ENCODE measurements around the gene TTC33. TPM values are rescaled to one million over a fixed set of nuclear protein-coding genes. Genes with fewer than 3 reads are reported as not detected.
A peak's percentile ranks its signal among the peaks of the same experiment; 100 is the strongest.

TTC33 gene, protein sequence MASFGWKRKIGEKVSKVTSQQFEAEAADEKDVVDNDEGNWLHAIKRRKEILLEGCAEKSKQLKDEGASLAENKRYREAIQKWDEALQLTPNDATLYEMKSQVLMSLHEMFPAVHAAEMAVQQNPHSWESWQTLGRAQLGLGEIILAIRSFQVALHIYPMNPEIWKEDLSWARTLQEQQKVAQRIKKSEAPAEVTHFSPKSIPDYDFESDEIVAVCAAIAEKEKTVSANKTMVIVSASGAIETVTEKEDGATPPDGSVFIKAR
- total RNA-seq = 10 to 100 TPM in 3 of 4 donors, 1 to 10 TPM in 1; 6.4 to 67.3 (median 17.4) TPM

DNA sequence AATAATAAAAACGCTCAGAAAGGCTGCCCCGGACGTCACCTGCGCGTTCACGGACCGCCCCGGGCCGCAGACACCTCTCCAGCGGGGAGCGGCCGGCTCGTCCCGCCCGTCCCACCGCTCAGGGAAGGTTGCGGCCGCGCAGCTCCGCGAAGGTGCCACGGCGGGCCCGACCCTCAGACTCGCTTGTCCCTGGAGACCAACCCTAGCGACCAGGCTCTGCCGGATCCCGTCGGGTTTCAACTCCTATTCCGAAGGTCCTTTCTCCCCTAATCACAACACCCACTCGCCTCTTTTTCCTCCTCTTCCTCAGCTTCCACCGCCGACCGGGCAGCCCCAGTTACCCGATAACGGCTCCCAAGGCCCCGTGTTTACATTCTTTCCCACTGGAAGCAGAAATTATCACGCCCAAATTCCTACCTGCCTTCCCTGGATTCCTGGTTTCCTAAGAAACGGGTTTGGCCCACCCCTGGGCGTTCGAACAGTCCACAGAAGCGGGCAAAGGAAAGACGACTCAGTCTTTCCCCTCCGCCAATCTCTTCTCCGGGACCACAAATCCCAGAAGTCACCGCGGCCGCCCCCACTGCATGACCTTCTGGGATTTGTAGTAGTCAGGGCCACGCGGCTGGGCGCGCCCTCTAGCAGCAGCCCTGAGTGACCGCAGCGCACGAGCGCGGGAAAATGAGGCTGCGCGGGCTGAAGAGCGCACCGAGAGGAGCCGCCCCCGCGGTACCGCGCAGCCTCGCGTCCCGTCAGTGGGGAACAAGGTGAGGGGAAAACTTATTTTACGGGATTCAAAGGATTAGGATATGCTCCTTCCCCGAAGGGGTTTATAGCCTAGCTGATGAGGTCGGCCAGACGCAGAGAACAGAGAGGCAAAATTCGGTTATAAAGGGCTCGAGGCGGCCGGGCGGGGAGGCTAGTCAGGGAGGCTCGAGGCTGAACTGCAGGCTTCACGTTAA is at the start of gene TTC33:
TTC33 (minus strand) TSS at position 555 of the 959 bp plus-strand sequence. CDS start 8,943 bp downstream, outside the sequence.
- in situ Hi-C loops (cut with MboI; ENCODE audit: low pct_ligation_motif_present in 1 of 4, low pct_unique_long_range_greater_than_20kb in 1 of 4, low sequenced_read_pairs in 3 of 4) = loop anchor here in 1 of 4 donors (10.0 kb wide), 1 partner anchor 119 kb away; no protein-coding TSS in a partner anchor
- H3K27me3 ChIP-seq = no peaks in the 10 kb centered on the region
- TF ChIP-seq, protein P1, sequence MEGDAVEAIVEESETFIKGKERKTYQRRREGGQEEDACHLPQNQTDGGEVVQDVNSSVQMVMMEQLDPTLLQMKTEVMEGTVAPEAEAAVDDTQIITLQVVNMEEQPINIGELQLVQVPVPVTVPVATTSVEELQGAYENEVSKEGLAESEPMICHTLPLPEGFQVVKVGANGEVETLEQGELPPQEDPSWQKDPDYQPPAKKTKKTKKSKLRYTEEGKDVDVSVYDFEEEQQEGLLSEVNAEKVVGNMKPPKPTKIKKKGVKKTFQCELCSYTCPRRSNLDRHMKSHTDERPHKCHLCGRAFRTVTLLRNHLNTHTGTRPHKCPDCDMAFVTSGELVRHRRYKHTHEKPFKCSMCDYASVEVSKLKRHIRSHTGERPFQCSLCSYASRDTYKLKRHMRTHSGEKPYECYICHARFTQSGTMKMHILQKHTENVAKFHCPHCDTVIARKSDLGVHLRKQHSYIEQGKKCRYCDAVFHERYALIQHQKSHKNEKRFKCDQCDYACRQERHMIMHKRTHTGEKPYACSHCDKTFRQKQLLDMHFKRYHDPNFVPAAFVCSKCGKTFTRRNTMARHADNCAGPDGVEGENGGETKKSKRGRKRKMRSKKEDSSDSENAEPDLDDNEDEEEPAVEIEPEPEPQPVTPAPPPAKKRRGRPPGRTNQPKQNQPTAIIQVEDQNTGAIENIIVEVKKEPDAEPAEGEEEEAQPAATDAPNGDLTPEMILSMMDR (IDR thresholded peaks at IDR 0.05) = peak; percentile 61 to 80 (median 71)
- TF ChIP-seq POLR2AphosphoS5 (IDR thresholded peaks at IDR 0.05) (peak; percentile 77 to 81 (median 77)), POLR2A (IDR thresholded peaks at IDR 0.05) (peak; percentile 63), EP300 (IDR thresholded peaks at IDR 0.05; ENCODE audit: low read depth) (no peak)
- H3K4me1 ChIP-seq = peaks cover 2 to 15% (median 6%) of the 10 kb centered on the region in 4 donors
- peaks cover 0 to 2% (median 0%) of the 10 kb centered on the region in 4 donors for H3K36me3 ChIP-seq
- 4% methylated on average over 80 of the region's 80 CpGs; no CpG with 5 or more reads in 1 of the 2 donors for WGBS, 2 donors (ENCODE audit: low coverage in 1 of 2)
- no peaks in the 10 kb centered on the region for H3K9me3 ChIP-seq
- intact Hi-C loops (cut with DNase I; ENCODE audit: low total_unique reads) = no loop called here
- H3K27ac ChIP-seq = peak within 1 kb of the TSS; percentile 93 to 99 (median 96)
- H3K4me3 ChIP-seq = peak within 1 kb of the TSS; percentile 66 to 97 (median 80)
- peak; percentile 96 for DNase-seq

DNA sequence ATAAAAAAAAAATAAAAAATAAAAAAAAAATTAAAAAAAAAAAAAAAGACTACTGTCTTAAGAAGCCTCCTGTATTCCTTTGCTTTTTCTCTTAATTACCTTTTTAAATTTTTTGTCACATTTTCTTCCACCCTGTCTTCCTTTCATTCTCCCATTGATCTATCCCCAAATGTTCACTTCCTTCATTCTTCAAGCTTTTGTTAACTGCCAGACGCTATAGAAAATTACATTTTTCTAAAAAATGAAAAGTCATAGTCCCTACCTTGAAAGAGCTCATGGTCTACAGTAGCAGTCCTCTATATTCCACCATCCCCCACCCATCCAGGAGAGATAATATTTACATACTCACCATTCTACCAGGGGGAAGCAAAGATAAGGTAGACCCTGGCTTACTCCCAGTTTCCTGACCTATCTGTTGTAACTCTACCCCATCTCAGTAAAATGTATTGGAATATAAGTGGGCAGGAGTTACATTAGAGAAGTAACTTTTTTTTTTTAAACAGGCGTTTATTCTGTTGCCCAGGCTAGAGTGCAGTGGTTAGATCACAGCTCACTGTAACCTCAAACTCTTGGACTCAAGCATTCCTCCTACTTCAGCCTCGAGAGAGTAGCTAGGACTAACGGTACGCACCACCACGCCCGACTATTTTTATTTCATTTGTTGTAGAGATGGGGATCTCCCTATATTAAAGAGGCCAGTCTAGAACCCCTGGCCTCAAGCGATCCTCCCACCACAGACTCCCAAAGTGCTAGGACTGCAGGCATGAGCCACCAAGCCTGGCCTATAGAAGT is 46.2 kb upstream of the TTC33 start:
- no peak for DNase-seq
- Histone ChIP-seq H3K9me3 (no peaks in the 10 kb centered on the region), H3K4me1 (peaks cover 2 to 14% (median 7%) of the 10 kb centered on the region in 4 donors), H3K27me3 (no peaks in the 10 kb centered on the region), H3K36me3 (no peaks in the 10 kb centered on the region), H3K27ac (no peak overlapping the region), H3K4me3 (no peak overlapping the region)
- intact Hi-C loops (cut with DNase I; ENCODE audit: low total_unique reads) (no loop called here), in situ Hi-C loops (cut with MboI; ENCODE audit: low pct_ligation_motif_present in 1 of 4, low pct_unique_long_range_greater_than_20kb in 1 of 4, low sequenced_read_pairs in 3 of 4) (no loop called here)
- WGBS, 2 donors (ENCODE audit: low coverage in 1 of 2) = 80 to 100% methylated on average over 1 to 8 of the region's 8 CpGs
- TF ChIP-seq POLR2A (IDR thresholded peaks at IDR 0.05) = no peak
- no peak for TF ChIP-seq EP300 (IDR thresholded peaks at IDR 0.05; ENCODE audit: low read depth)
- TF ChIP-seq, protein P1 (IDR thresholded peaks at IDR 0.05) = no peak
- no peak for TF ChIP-seq POLR2AphosphoS5 (IDR thresholded peaks at IDR 0.05)

DNA sequence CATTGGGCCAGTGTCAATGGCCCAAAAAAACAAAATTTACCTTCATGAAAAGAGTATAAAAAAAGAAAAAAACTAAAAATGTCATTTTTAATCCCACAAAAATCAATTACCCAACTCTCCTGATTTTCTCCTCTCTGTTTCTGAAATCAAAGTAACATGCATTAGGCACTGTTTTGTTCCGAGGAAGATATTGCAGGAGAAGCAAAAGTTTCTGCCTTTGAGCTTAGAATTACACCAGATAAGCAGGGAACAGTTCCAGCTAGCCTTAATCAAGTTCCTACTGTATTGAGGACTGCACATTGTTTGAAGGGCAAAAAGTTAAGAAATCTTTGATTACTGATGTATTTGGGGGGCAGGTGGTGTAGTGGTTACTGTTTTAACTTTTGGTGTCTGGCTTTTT is 43.5 kb upstream of the TTC33 start:
- H3K4me3 ChIP-seq = peak overlapping the region in 2 of 4 donors; percentile 91 to 94
- 0 to 25% methylated on average over 1 of the region's 1 CpG for WGBS, 2 donors (ENCODE audit: low coverage in 1 of 2)
- no peaks in the 10 kb centered on the region for H3K27me3 ChIP-seq
- no peaks in the 10 kb centered on the region for H3K9me3 ChIP-seq
- peaks cover 14 to 35% (median 24%) of the 10 kb centered on the region in 4 donors for H3K4me1 ChIP-seq
- intact Hi-C loops (cut with DNase I; ENCODE audit: low total_unique reads) = no loop called here
- TF ChIP-seq POLR2AphosphoS5 (IDR thresholded peaks at IDR 0.05) (no peak), EP300 (IDR thresholded peaks at IDR 0.05; ENCODE audit: low read depth) (no peak), POLR2A (IDR thresholded peaks at IDR 0.05) (no peak)
- TF ChIP-seq, protein P1 (IDR thresholded peaks at IDR 0.05) = no peak
- peak overlapping the region; percentile 89 to 98 (median 94) for H3K27ac ChIP-seq
- H3K36me3 ChIP-seq = no peaks in the 10 kb centered on the region
- in situ Hi-C loops (cut with MboI; ENCODE audit: low pct_ligation_motif_present in 1 of 4, low pct_unique_long_range_greater_than_20kb in 1 of 4, low sequenced_read_pairs in 3 of 4) = no loop called here
- DNase-seq = no peak
